Gastrocnemius medialis (tissue), 4 donors: Measurements from ENCODE around the gene ZNF565. TPM values are rescaled to one million over a fixed set of nuclear protein-coding genes. Genes with fewer than 3 reads are reported as not detected.
"Not testable (repeated sequence)": the region's sequence is repeated elsewhere in the genome, so short reads cannot be mapped to it uniquely, and the experiment has no call there.

ENCODE experiments used
- ATAC-seq, 2 donors: fragments of 150-250 bp; one replicate each; pipeline ENCODE4 v1.9.1; 2016
- DNase-seq, 2 donors: peaks; one replicate each; pipeline ENCODE4 v3.0.0-alpha.2; 2019
- H3K27ac ChIP-seq, 4 donors: fragments of 200-600 bp; sonication (generic); 1 replicate in 1 of 4; 2 replicates in 3 of 4; pipeline ENCODE4 v1.5.1; 2016 to 2018; ENCODE audit warnings: mild to moderate bottlenecking in 2 of 4, moderate library complexity in 1 of 4
- H3K27me3 ChIP-seq, 3 donors: fragments of 200-600 bp; sonication (generic) in 2 of 3; 1 replicate in 1 of 3; 2 replicates in 2 of 3; pipeline versions ENCODE4 v1.5.1 to v1.6.0; 2016 to 2019; ENCODE audit warnings: mild to moderate bottlenecking in 1 of 3, moderate library complexity in 1 of 3
- H3K36me3 ChIP-seq, 2 donors: fragments of 200-600 bp; sonication (generic) in 1 of 2; one replicate each; pipeline ENCODE4 v1.5.1; 2017 to 2018
- H3K4me1 ChIP-seq, 2 donors: fragments of 200-600 bp; sonication (generic) in 1 of 2; one replicate each; pipeline ENCODE4 v1.5.1; 2016 to 2017; ENCODE audit warnings: mild to moderate bottlenecking in 2 of 2
- H3K4me3 ChIP-seq, 4 donors: fragments of 200-600 bp; sonication (generic) in 3 of 4; 1 replicate in 1 of 4; 2 replicates in 3 of 4; pipeline ENCODE4 v1.5.1; 2016 to 2019; ENCODE audit warnings: mild to moderate bottlenecking in 2 of 4
- H3K9me3 ChIP-seq, 3 donors: fragments of 200-600 bp; sonication (generic) in 2 of 3; 1 replicate in 1 of 3; 2 replicates in 2 of 3; pipeline ENCODE4 v1.5.1; 2016 to 2019
- POLR2A ChIP-seq, 2 donors: fragments of 450-650 bp; IDR thresholded peaks; one replicate each; pipeline ENCODE4 v1.6.1; 2017; ENCODE audit warnings: antibody characterized with exemption in 2 of 2, mild to moderate bottlenecking in 2 of 2, moderate library complexity in 2 of 2
- in situ Hi-C, 4 donors: fragments of 200-750 bp; cut with MboI; loops; one replicate each; pipeline versions ENCODE4 v1.15.0 to v1.8.0; 2017; ENCODE audit warnings: low sequenced_read_pairs in 4 of 4
- intact Hi-C: fragments of 100-400 bp; cut with DNase I; formaldehyde crosslinking; loops from one replicate; pipeline ENCODE4 v1.15.1; 2023; ENCODE audit warnings: low total_unique reads
- total RNA-seq, 4 donors: library from RNA; depleted of rRNA; stranded (reverse); fragments of >200 nt; gene quantifications; one replicate each; pipeline versions ENCODE4 v1.1.0 to v1.2.3, GENCODE V29; 2016
- TF ChIP-seq, protein P1 (sequence below), 5 experiments: fragments of 450-650 bp in 3 of 5; fragments of 200-600 bp in 2 of 5; sonication (generic) in 2 of 5; IDR thresholded peaks in 4 of 5; conservative IDR thresholded peaks in 1 of 5; 1 replicate in 4 of 5; 2 replicates in 1 of 5; pipeline ENCODE4 v1.5.1; 2016 to 2019; ENCODE audit warnings: antibody characterized with exemption in 5 of 5, mild to moderate bottlenecking in 3 of 5, moderate library complexity in 3 of 5

Gene ZNF565
- total RNA-seq, 4 donors from 2014 or later, result 1.7 to 5.3 (median 2.3) TPM

DNA sequence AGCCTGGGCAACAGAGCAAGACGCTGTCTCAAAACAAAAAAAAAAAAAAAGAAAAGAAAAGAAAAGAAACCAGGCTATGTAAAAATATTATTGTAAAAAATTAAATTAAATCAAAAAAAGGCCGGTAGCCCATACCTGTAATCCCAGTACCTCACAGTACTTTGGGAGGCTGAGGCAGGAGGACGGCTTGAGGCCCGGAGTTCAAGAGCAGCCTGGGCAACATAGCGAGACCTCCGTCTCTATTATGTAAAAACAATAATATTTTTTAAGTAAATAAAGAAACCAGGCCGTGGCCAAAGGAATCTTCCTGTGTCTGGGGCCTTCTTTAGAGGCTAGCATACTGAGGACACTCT lies 75.4 kb downstream of the ZNF565 start:
- H3K27me3 ChIP-seq, result no peaks in the 10 kb centered on the region
- intact Hi-C loops (loop anchor here (1.0 kb wide), 1 partner anchor 12 kb away; no protein-coding TSS in a partner anchor), in situ Hi-C loops (loop anchor here in 1 of 4 donors (25.0 kb wide), 1 partner anchor 377 kb away; the partner anchor contains the start of genes HSPB6 and PROSER3)
- H3K9me3 ChIP-seq, result no peaks in the 10 kb centered on the region
- peaks cover 12 to 26% of the 10 kb centered on the region in 2 donors for H3K4me1 ChIP-seq
- H3K4me3 ChIP-seq, result peak overlapping the region; percentile 90 to 97 (median 92)
- H3K36me3 ChIP-seq, result peaks cover 0 to 19% of the 10 kb centered on the region in 2 donors
- ATAC-seq, result no peak
- no peak for DNase-seq
- TF ChIP-seq POLR2A (IDR thresholded peaks at IDR 0.05), result no peak
- TF ChIP-seq, protein P1, sequence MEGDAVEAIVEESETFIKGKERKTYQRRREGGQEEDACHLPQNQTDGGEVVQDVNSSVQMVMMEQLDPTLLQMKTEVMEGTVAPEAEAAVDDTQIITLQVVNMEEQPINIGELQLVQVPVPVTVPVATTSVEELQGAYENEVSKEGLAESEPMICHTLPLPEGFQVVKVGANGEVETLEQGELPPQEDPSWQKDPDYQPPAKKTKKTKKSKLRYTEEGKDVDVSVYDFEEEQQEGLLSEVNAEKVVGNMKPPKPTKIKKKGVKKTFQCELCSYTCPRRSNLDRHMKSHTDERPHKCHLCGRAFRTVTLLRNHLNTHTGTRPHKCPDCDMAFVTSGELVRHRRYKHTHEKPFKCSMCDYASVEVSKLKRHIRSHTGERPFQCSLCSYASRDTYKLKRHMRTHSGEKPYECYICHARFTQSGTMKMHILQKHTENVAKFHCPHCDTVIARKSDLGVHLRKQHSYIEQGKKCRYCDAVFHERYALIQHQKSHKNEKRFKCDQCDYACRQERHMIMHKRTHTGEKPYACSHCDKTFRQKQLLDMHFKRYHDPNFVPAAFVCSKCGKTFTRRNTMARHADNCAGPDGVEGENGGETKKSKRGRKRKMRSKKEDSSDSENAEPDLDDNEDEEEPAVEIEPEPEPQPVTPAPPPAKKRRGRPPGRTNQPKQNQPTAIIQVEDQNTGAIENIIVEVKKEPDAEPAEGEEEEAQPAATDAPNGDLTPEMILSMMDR (IDR thresholded peaks at IDR 0.05 in 4 of 5, conservative IDR thresholded peaks at IDR 0.05 in 1 of 5), result no peak
- peak overlapping the region; percentile 97 to 100 (median 98) for H3K27ac ChIP-seq

DNA sequence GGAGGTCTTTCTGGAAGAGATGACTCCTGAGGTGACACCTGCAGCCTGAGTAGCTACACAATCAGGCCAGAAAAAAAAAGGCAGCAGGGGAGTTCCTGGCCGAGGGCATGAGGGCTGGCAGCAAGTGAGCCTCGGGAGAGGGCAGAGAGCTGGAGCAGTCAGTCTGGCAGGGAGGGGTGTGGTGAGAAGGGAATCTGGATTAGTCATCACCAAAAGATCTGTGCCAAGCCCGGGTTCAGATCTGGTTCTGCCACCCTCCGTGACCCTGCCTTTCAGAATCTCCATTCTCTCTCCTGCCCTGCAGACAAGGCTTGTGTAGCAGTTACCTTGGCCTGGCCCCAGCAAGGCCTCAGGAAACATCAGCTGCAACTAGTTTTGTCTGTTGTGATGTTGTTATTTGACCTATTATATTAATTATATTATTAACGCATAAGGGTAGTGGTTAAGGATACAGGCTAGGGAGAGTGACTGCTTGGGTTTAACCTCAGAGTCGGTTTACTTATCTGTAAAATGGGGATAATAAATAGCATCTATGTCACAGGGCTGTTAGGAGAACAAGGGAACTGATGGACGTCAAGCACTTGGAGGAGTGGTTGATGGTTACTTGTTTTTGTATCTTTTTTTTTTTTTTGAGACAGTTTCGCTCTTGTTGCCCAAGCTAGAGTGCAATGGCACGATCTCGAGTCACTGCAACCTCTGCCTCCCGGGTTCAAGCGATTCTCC lies 77.3 kb downstream of the ZNF565 start:
- Histone ChIP-seq H3K4me3 (peak overlapping the region in 1 of 4 donors; percentile 15), H3K4me1 (peaks cover 12 to 26% of the 10 kb centered on the region in 2 donors), H3K27me3 (no peaks in the 10 kb centered on the region), H3K9me3 (no peaks in the 10 kb centered on the region), H3K36me3 (peaks cover 0 to 5% of the 10 kb centered on the region in 2 donors), H3K27ac (peak overlapping the region; percentile 21 to 78 (median 56))
- intact Hi-C loops, result no loop called here
- DNase-seq, result peak in 1 of 2 donors; percentile 82
- peak in 1 of 2 donors; percentile 50 for ATAC-seq
- TF ChIP-seq POLR2A (IDR thresholded peaks at IDR 0.05), result no peak
- TF ChIP-seq, protein P1 (IDR thresholded peaks at IDR 0.05 in 4 of 5, conservative IDR thresholded peaks at IDR 0.05 in 1 of 5), result no peak
- in situ Hi-C loops, result loop anchor here in 1 of 4 donors (25.0 kb wide), 1 partner anchor 375 kb away; the partner anchor contains the start of genes HSPB6 and PROSER3

GRCh38 chr19:36134867-36135266 lies 79.6 kb downstream of the ZNF565 start:
- H3K9me3 ChIP-seq, intact Hi-C loops, DNase-seq, H3K27me3 ChIP-seq, H3K36me3 ChIP-seq, ATAC-seq, H3K27ac ChIP-seq, H3K4me3 ChIP-seq: not testable (repeated sequence)
- in situ Hi-C loops, result loop anchor here in 3 of 4 donors (5.0 to 25.0 kb wide), 2 partner anchors 32 to 373 kb away; partner anchors contain the start of genes HSPB6 (in 1 of the 3) and PROSER3 (in 1 of the 3)
- H3K4me1 ChIP-seq, result peaks cover 4 to 18% of the 10 kb centered on the region in 2 donors

Other genes starting within 250 kb of the ZNF565 start
- 10 to 100 TPM; 42.8 to 54.9 (median 49.9) TPM for gene SDHAF1, start 219.5 kb downstream of the ZNF565 start, total RNA-seq
- gene SYNE4, start 205.9 kb downstream of the ZNF565 start, total RNA-seq, result under 1 TPM in 1 of 4 donors, not detected in 3; 0.36 TPM
- gene ALKBH6, start 200.5 kb downstream of the ZNF565 start, total RNA-seq, result 10 to 100 TPM; 10.6 to 50.1 (median 19.0) TPM
- 1 to 10 TPM in 3 of 4 donors, under 1 TPM in 1; 0.61 to 3.2 (median 1.8) TPM for gene CLIP3, start 181.8 kb downstream of the ZNF565 start, total RNA-seq
- 10 to 100 TPM in 1 of 4 donors, 1 to 10 TPM in 3; 6.1 to 10.5 (median 6.1) TPM for gene THAP8, start 160.4 kb downstream of the ZNF565 start, total RNA-seq
- 1 to 10 TPM in 2 of 4 donors, under 1 TPM in 2; 0.20 to 2.1 (median 1.0) TPM for gene WDR62, start 159.8 kb downstream of the ZNF565 start, total RNA-seq
- not detected for gene OVOL3, start 103.5 kb downstream of the ZNF565 start, total RNA-seq
- 10 to 100 TPM; 61.0 to 88.7 (median 79.4) TPM for gene POLR2I, start 99.8 kb downstream of the ZNF565 start, total RNA-seq
- 100 to 1,000 TPM in 2 of 4 donors, 10 to 100 TPM in 2; 57.4 to 122 (median 96.7) TPM for gene TBCB, start 99.2 kb downstream of the ZNF565 start, total RNA-seq
- 100 to 1,000 TPM in 3 of 4 donors, 10 to 100 TPM in 1; 94.8 to 252 (median 165) TPM for gene CAPNS1, start 74.6 kb downstream of the ZNF565 start, total RNA-seq
- 100 to 1,000 TPM; 165 to 421 (median 223) TPM for gene COX7A1, start 62.2 kb downstream of the ZNF565 start, total RNA-seq
- 100 to 1,000 TPM in 1 of 4 donors, 10 to 100 TPM in 3; 47.8 to 108 (median 91.2) TPM for gene ZNF146, start 441 bp upstream of the ZNF565 start, total RNA-seq
- 1 to 10 TPM in 1 of 4 donors, under 1 TPM in 3; 0.67 to 1.9 (median 0.74) TPM for gene ZFP14, start 164.5 kb upstream of the ZNF565 start, total RNA-seq
- gene ZFP82, start 204.0 kb upstream of the ZNF565 start, total RNA-seq, result under 1 TPM; 0.10 to 0.98 (median 0.92) TPM